DOHH2 (cell line): ENCODE results near the gene CAMTA1.
"Not testable (repeated sequence)": the region's sequence is repeated elsewhere in the genome, so short reads cannot be mapped to it uniquely, and the experiment has no call there.

Source experiments
- H3F3A ChIP-seq: fragments of 200-600 bp; sonication (generic), shearing (Covaris generic); 2 replicates; pipeline ENCODE4 v1.6.0; 2016; ENCODE audit warnings: antibody characterized with exemption, mild to moderate bottlenecking; ENCODE audit not compliant: control insufficient read depth, insufficient read depth
- H3K27ac ChIP-seq: fragments of 200-600 bp; sonication (generic); 2 replicates; pipeline ENCODE4 v1.5.1; 2014; ENCODE audit warnings: low read depth, mild to moderate bottlenecking, low read length, moderate library complexity
- H3K27me3 ChIP-seq: fragments of 200-600 bp; sonication (generic); 2 replicates; pipeline ENCODE4 v1.6.1; 2014; ENCODE audit warnings: mild to moderate bottlenecking, low read length, mixed read lengths; ENCODE audit not compliant: control insufficient read depth
- H3K36me3 ChIP-seq: fragments of 200-600 bp; sonication (generic); 2 replicates; pipeline ENCODE4 v1.6.1; 2014; ENCODE audit warnings: mild to moderate bottlenecking, low read length, moderate library complexity, mixed read lengths; ENCODE audit not compliant: control insufficient read depth
- H3K4me1 ChIP-seq: fragments of 200-600 bp; sonication (generic); 2 replicates; pipeline ENCODE4 v1.6.1; 2014; ENCODE audit warnings: mild to moderate bottlenecking, low read length, mixed read lengths; ENCODE audit not compliant: control insufficient read depth
- H3K4me2 ChIP-seq: fragments of 200-600 bp; sonication (generic); 2 replicates; pipeline ENCODE4 v1.6.0; 2014; ENCODE audit warnings: mild to moderate bottlenecking, low read length, moderate library complexity
- H3K4me3 ChIP-seq: fragments of 200-600 bp; sonication (generic); 2 replicates; pipeline ENCODE4 v1.5.1; 2014; ENCODE audit warnings: mild to moderate bottlenecking, low read length, mixed read lengths
- H3K79me2 ChIP-seq: fragments of 200-600 bp; sonication (generic); 2 replicates; pipeline ENCODE4 v1.6.1; 2014; ENCODE audit warnings: mild to moderate bottlenecking, low read length, mixed read lengths; ENCODE audit not compliant: control insufficient read depth
- H3K9me2 ChIP-seq: fragments of 200-600 bp; sonication (generic); replicated peaks from 2 replicates; pipeline ENCODE4 v1.6.1; 2014; ENCODE audit warnings: mild to moderate bottlenecking, low read length, mixed read lengths; ENCODE audit not compliant: control insufficient read depth
- H3K9me3 ChIP-seq: fragments of 200-600 bp; sonication (generic); 2 replicates; pipeline ENCODE4 v1.6.1; 2014; ENCODE audit warnings: antibody characterized with exemption, low read length, mixed read lengths; ENCODE audit not compliant: control insufficient read depth, insufficient read depth
- H4K20me1 ChIP-seq: fragments of 200-600 bp; sonication (generic); 2 replicates; pipeline ENCODE4 v1.6.0; 2014; ENCODE audit warnings: low read depth, mild to moderate bottlenecking, antibody characterized with exemption, low read length, moderate library complexity; ENCODE audit not compliant: control insufficient read depth, insufficient read depth
- CTCF ChIP-seq: fragments of 200-600 bp; sonication (generic); IDR thresholded peaks from one replicate; pipeline ENCODE4 v1.5.1; 2014; ENCODE audit warnings: antibody characterized with exemption, mild to moderate bottlenecking, low read depth, low read length; ENCODE audit not compliant: poor library complexity, severe bottlenecking
- EZH2phosphoT487 ChIP-seq: fragments of 200-600 bp; sonication (generic); IDR thresholded peaks from 2 replicates; pipeline ENCODE4 v1.6.1; 2017; ENCODE audit warnings: borderline replicate concordance, mild to moderate bottlenecking, antibody characterized with exemption, low read length, moderate library complexity, mixed read lengths

Gene CAMTA1

GRCh38 chr1:6827079-6827478, 41.8 kb downstream of the CAMTA1 start:
- peaks cover 29% of the 10 kb centered on the region for H3K79me2 ChIP-seq
- H3K27me3 ChIP-seq = no peaks in the 10 kb centered on the region
- H3F3A ChIP-seq = no peaks in the 10 kb centered on the region; the same call in 1 of the 2 replicates
- no peak overlapping the region for H3K4me3 ChIP-seq
- no peak overlapping the region for H3K4me2 ChIP-seq
- H3K27ac ChIP-seq = no peak overlapping the region
- H3K9me3 ChIP-seq = no peaks in the 10 kb centered on the region
- no peaks in the 10 kb centered on the region for H4K20me1 ChIP-seq
- peaks cover 14% of the 10 kb centered on the region for H3K4me1 ChIP-seq
- peaks cover 16% of the 10 kb centered on the region for H3K36me3 ChIP-seq
- no peaks in the 10 kb centered on the region for H3K9me2 ChIP-seq
- TF ChIP-seq EZH2phosphoT487 (no peak), CTCF (no peak)

GRCh38 chr1:6827630-6828165, 42.4 kb downstream of the CAMTA1 start:
- no peak overlapping the region for H3K4me3 ChIP-seq
- H3K36me3 ChIP-seq = peaks cover 16% of the 10 kb centered on the region
- no peaks in the 10 kb centered on the region for H3F3A ChIP-seq
- H3K27me3 ChIP-seq = no peaks in the 10 kb centered on the region
- H3K9me2 ChIP-seq = no peaks in the 10 kb centered on the region
- H3K4me2 ChIP-seq = no peak overlapping the region
- H4K20me1 ChIP-seq = no peaks in the 10 kb centered on the region
- H3K79me2 ChIP-seq = peaks cover 24% of the 10 kb centered on the region
- TF ChIP-seq CTCF (no peak), EZH2phosphoT487 (no peak)
- no peaks in the 10 kb centered on the region for H3K9me3 ChIP-seq
- peaks cover 9% of the 10 kb centered on the region for H3K4me1 ChIP-seq
- H3K27ac ChIP-seq = no peak overlapping the region

- H3K27me3 ChIP-seq = no peaks in the 10 kb centered on the region
- no peaks in the 10 kb centered on the region; the same call in 1 of the 2 replicates for H4K20me1 ChIP-seq
- peaks cover 21% of the 10 kb centered on the region for H3K79me2 ChIP-seq
- H3K4me2 ChIP-seq = no peak overlapping the region
- peaks cover 10% of the 10 kb centered on the region for H3K36me3 ChIP-seq
- TF ChIP-seq EZH2phosphoT487 (no peak), CTCF (no peak)
- no peak overlapping the region for H3K27ac ChIP-seq
- H3F3A ChIP-seq = no peaks in the 10 kb centered on the region
- H3K9me2 ChIP-seq = no peaks in the 10 kb centered on the region
- no peaks in the 10 kb centered on the region for H3K9me3 ChIP-seq
- H3K4me1 ChIP-seq = peaks cover 5% of the 10 kb centered on the region; the same call in 1 of the 2 replicates
- no peak overlapping the region for H3K4me3 ChIP-seq
Observed at GRCh38 chr1:6831366-6831765, 46.1 kb downstream of the CAMTA1 start.

GRCh38 chr1:6832006-6832405, 46.8 kb downstream of the CAMTA1 start:
- H3K4me2 ChIP-seq, H3K9me3 ChIP-seq, H3F3A ChIP-seq, H3K9me2 ChIP-seq, H3K27ac ChIP-seq, H3K4me1 ChIP-seq, H4K20me1 ChIP-seq, H3K4me3 ChIP-seq, H3K27me3 ChIP-seq: not testable (repeated sequence)
- H3K36me3 ChIP-seq = peaks cover 10% of the 10 kb centered on the region; the same call in 1 of the 2 replicates
- peaks cover 20% of the 10 kb centered on the region for H3K79me2 ChIP-seq
